Measurements from ENCODE around the gene ACAD8.
"Not testable (repeated sequence)": the region's sequence is repeated elsewhere in the genome, so short reads cannot be mapped to it uniquely, and the experiment has no call there.

ACAD8 gene

DNA sequence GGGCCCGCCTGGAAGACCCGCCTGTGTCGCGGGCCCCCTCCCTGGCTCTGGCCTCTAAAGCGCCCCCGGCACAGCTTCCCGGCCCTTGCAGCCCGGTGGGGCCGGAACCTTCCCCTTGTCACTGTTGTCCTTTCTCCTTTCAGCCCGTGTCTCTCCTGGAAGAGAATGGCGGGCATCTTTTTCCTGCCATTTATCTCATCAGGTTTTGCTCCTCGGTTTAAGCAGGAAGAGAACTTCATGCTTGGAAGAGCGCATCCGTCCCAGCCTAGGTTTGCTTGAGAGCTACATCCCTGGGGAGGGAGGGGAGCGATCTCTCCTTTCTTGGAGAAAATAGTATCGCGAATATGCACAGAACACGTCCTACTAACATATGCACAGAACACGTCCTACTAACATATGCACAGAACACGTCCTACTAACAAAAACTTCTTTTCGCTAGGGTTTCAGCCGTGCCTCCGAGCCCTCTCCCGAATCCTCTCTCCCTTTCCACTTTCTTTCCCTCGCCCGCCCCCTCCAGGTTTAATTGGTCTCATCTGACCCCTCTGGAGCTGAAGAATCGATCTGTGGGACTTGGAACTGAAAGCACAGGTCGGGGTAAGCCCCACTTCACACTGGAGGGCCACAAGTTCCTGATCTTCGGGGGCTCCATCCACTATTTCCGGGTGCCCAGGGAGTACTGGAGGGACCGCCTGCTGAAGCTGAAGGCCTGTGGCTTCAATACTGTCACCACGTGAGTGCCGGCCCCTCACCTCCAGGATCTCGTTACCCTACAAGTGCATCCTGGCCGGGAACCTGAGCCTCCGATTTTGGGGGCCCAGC is 24.0 kb downstream of the ACAD8 start:
- TF ChIP-seq, protein P1, sequence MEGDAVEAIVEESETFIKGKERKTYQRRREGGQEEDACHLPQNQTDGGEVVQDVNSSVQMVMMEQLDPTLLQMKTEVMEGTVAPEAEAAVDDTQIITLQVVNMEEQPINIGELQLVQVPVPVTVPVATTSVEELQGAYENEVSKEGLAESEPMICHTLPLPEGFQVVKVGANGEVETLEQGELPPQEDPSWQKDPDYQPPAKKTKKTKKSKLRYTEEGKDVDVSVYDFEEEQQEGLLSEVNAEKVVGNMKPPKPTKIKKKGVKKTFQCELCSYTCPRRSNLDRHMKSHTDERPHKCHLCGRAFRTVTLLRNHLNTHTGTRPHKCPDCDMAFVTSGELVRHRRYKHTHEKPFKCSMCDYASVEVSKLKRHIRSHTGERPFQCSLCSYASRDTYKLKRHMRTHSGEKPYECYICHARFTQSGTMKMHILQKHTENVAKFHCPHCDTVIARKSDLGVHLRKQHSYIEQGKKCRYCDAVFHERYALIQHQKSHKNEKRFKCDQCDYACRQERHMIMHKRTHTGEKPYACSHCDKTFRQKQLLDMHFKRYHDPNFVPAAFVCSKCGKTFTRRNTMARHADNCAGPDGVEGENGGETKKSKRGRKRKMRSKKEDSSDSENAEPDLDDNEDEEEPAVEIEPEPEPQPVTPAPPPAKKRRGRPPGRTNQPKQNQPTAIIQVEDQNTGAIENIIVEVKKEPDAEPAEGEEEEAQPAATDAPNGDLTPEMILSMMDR (IDR thresholded peaks at IDR 0.05; ENCODE audit: insufficient read depth, low read depth, low read length, missing control alignments), result no peak
- H3K4me3 ChIP-seq (ENCODE audit: low read depth, low read length), result no peak overlapping the region
- DNase-seq (ENCODE audit: low read depth), result no peak

DNA sequence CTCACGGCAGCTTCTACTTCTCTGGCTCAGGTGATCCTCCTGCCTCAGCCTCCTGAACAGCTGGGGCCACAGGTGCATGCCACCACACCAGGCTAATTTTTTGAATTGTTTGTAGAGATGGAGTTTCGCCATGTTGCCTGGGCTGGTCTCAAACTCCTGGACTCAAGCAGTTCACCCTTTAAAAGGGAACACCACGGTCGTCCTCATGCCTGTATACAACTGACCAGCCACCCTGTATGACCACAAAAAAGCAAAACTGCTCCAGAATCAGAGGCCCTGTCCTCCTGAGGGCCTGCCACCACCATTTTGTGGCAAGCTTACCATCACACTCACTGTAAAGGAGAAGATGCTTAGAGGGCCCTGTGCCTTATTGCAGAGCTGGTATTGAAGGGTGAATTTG is 25.0 kb downstream of the ACAD8 start:
- DNase-seq (ENCODE audit: low read depth), result no peak
- TF ChIP-seq, protein P1 (IDR thresholded peaks at IDR 0.05; ENCODE audit: insufficient read depth, low read depth, low read length, missing control alignments), result no peak
- H3K4me3 ChIP-seq (ENCODE audit: low read depth, low read length), result no peak overlapping the region

DNA sequence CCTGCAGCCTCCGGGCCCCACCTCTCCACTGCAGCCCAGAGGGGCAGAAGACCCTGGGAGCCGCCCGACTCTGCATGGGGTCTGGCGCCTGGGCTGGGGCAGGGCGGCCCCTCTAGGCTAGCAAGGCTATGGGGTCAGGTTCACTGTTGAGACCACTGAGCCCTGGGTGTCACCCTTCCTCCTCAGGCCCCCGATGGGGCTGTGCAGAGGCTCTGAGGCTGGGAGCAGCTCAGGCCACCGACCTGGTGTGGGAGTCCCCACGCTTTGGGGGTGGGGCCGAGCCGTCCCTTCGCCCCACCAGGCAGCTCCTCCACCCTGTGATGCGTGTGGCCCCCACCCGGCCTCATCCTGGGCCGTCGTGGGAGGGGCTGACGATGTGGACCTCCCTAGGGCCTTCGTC is 28.3 kb downstream of the ACAD8 start:
- not testable (repeated sequence) for DNase-seq (ENCODE audit: low read depth); H3K4me3 ChIP-seq (ENCODE audit: low read depth, low read length)

DNA sequence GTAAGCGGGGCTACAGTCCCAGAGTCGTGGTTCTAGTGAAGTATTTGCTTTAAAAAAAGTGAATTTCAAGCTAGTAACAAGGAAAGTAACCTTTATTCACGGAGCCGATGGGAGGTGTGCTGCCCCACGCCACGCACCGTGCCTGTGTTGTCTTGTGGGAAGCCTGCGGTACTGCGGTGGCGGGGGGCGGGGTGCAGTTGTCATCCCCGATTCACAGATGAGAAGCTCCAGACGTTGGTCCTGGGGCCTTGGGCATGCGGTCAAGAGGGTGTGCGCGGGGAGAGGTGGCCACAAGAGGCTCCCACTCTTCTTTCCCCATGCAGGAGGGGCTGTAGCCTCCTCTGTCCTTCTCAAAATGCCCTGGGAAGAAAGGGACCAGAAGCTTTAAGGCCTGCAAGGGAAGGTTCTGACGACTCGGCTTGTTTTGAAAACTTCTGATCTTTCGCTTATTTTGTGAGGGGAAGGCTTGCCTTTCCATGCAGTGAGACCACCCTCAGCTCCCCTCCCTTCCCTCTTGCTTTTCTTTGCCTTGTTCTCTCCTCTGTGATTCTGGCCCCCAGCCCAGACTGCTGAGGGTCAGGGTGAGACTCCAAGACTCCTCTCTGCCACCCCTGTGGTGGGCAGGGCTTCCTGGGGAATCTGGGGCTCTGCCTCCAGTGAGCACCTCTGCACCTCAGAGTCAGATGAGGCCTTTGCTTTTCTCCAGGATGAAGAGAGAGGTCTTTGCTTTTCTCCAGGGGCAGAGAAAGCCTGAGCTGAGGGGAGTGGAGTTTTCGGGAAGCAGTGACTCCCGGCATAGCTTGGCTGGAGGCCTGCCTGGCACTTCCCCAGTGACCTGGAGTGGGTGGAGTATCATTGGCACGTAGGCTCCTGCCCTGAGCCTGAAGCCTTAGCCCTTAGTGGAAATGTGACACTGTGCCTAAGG is 29.0 kb downstream of the ACAD8 start:
- TF ChIP-seq, protein P1 (IDR thresholded peaks at IDR 0.05; ENCODE audit: insufficient read depth, low read depth, low read length, missing control alignments), result no peak
- H3K4me3 ChIP-seq (ENCODE audit: low read depth, low read length), result no peak overlapping the region
- no peak for DNase-seq (ENCODE audit: low read depth)

DNA sequence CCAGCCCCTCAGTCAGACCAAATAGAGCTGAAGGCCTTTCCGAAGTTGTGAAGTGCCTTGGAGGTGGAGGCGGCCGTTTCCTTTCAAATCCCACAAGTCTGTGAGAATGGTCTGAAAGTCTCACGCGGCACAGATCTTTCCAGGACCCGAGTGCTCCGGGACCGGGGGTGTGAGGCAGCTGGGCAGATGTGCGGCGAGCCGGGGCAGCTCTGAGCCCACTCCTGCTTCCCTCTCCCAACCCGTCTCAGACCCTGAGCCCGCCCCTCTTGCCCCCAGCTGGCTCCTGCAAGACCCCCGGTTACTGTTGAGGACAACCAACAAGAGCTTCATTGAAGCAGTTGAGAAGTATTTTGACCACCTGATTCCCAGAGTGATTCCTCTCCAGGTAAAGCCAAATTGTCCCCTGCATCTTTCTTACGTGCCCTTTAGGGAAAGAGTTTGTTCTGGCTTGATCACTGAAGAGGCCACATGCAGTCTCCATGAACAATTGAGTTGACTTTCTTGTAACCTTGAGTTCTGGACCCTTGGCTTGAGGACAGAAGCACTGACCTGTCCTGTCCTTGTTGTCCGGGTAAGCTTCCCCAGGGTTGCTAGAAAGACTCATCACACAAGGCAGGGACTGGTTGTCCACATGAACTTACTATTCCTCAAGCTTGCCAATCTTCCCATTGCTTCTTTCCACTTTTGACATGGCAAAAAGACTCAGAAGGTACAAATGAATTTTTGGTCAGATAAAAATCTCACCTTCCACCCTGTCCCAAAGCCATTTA is 30.3 kb downstream of the ACAD8 start:
- DNase-seq (ENCODE audit: low read depth), result no peak
- H3K4me3 ChIP-seq (ENCODE audit: low read depth, low read length), result no peak overlapping the region
- TF ChIP-seq, protein P1 (IDR thresholded peaks at IDR 0.05; ENCODE audit: insufficient read depth, low read depth, low read length, missing control alignments), result no peak

DNA sequence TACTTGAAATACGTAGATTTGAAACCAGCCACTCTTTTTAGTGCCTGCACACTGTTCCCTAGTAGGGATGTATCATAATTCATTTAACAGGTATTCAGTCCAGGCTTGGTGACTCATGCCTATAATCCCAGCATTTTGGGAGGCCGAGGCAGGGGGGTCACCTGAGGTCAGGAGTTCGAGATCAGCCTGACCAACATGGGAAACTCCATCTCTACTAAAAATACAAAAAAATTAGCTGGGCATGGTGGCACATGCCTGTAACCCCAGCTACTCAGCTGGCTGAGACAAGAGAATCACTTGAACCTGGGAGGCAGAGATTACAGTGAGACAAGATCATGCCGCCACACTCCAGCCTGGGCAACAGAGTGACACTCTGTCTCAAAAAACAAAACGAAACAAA is 31.0 kb downstream of the ACAD8 start:
- H3K4me3 ChIP-seq (ENCODE audit: low read depth, low read length); DNase-seq (ENCODE audit: low read depth): not testable (repeated sequence)

DNA sequence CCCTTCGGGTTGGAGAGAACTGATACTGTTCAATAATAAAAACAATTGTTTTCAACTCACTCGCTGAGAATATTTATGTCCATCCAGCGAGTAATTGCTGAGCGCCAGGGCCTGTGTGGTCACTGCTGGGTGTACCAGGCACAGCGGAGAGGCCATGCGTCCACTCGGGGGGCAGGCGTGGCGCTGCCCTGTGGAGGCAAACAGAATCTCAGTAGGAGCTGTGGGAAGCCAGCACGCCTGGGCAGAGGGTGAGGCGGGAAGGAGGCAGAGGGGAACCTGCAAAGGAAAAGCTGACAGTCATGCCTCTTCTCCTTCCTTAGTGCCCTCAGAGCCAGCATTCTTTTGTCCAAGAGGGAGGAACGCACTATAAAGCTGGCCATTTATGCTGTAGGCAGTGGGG is 34.2 kb downstream of the ACAD8 start:
- H3K4me3 ChIP-seq (ENCODE audit: low read depth, low read length), result no peak overlapping the region
- TF ChIP-seq, protein P1 (IDR thresholded peaks at IDR 0.05; ENCODE audit: insufficient read depth, low read depth, low read length, missing control alignments), result no peak
- DNase-seq (ENCODE audit: low read depth), result no peak
